GM12891 (cell line): ENCODE results near the gene HCN1.

ENCODE experiments used
- PAX5 ChIP-seq: IDR thresholded peaks from 2 replicates; pipeline ENCODE4 v1.6.1; 2011; ENCODE audit warnings: low read length, moderate library complexity, mild to moderate bottlenecking; ENCODE audit not compliant: insufficient read depth, severe bottlenecking
- POLR2A ChIP-seq: IDR thresholded peaks from 2 replicates; pipeline ENCODE4 v1.6.1; 2011; ENCODE audit warnings: low read depth, low read length, control low read depth
- POLR2AphosphoS5 ChIP-seq: IDR thresholded peaks from 2 replicates; pipeline ENCODE4 v1.6.1; 2011; ENCODE audit warnings: low read depth, low read length, control low read depth

DNA sequence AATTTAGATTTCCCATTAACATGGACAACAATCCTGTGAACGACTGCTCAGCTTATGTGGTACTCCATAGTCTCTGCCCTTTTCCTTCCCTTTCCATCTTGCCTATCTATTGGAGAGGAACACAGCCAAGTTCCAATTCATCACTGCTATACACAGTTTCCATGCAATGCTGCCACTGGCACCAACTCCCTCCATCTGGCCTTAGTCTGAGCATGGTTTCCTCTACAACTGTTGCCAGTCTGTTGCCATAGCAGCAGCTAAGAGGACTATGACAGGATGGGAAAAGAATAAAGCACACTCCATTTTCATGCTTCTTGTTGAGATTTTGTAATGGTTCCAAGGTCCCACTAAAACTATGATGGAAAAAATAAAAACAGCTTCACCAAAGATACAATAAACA lies 189.0 kb downstream of the HCN1 start:
- TF ChIP-seq POLR2A (no peak), POLR2AphosphoS5 (no peak), PAX5 (no peak)
